OCI-LY3 (cell line): ENCODE results near the gene RPS6KA4.

Source experiments
- H2AFZ ChIP-seq: fragments of 200-600, 300-600 bp; shearing (Covaris generic); 2 replicates; pipeline ENCODE4 v1.6.0; 2014; ENCODE audit warnings: antibody characterized with exemption, low read depth, low read length
- H3K27ac ChIP-seq: fragments of 200-600, 300-600 bp; sonication (generic); 2 replicates; pipeline ENCODE4 v1.5.1; 2014; ENCODE audit warnings: mild to moderate bottlenecking, low read length, moderate library complexity, mixed read lengths
- H3K27me3 ChIP-seq: fragments of 200-600, 300-600 bp; sonication (generic); 2 replicates; pipeline ENCODE4 v1.6.1; 2014; ENCODE audit warnings: low read depth, low read length, mixed read lengths
- H3K36me3 ChIP-seq: fragments of 200-600, 300-600 bp; sonication (generic); replicated peaks from 2 replicates; pipeline ENCODE3; 2014; ENCODE audit warnings: low read depth, low read length, mixed read lengths
- H3K4me1 ChIP-seq: fragments of 300-600, 200-600 bp; sonication (generic); 2 replicates; pipeline ENCODE4 v1.6.1; 2014; ENCODE audit warnings: low read length, mixed read lengths
- H3K4me2 ChIP-seq: fragments of 200-600, 300-600 bp; sonication (generic); 2 replicates; pipeline ENCODE4 v1.6.1; 2014; ENCODE audit warnings: low read length, mixed read lengths
- H3K4me3 ChIP-seq: fragments of 300-600, 200-600 bp; sonication (generic); 2 replicates; pipeline ENCODE4 v1.5.1; 2014; ENCODE audit warnings: antibody characterized with exemption, mild to moderate bottlenecking, low read length, moderate library complexity
- H3K79me2 ChIP-seq: fragments of 300-600, 200-600 bp; shearing (Covaris generic); 2 replicates; pipeline ENCODE4 v1.6.1; 2014; ENCODE audit warnings: mild to moderate bottlenecking, low read length, mixed read lengths
- H3K9ac ChIP-seq: fragments of 300-600, 200-600 bp; shearing (Covaris generic); 2 replicates; pipeline ENCODE4 v1.6.0; 2014; ENCODE audit warnings: mild to moderate bottlenecking, low read length, moderate library complexity
- H3K9me3 ChIP-seq: fragments of 200-600, 300-600 bp; shearing (Covaris generic); 2 replicates; pipeline ENCODE4 v1.6.1; 2014; ENCODE audit warnings: low read length, mixed read lengths; ENCODE audit not compliant: insufficient read depth
- H4K20me1 ChIP-seq: fragments of 200-600, 300-600 bp; sonication (generic); 2 replicates; pipeline ENCODE4 v1.6.1; 2016; ENCODE audit warnings: low read length, mixed read lengths; ENCODE audit not compliant: insufficient read depth
- CTCF ChIP-seq: fragments of 200-600, 300-600 bp; sonication (generic); IDR thresholded peaks from 2 replicates; pipeline ENCODE4 v1.5.1; 2014; ENCODE audit warnings: antibody characterized with exemption, low read length, low read depth
- EZH2phosphoT487 ChIP-seq: fragments of 200-600 bp; shearing (Covaris generic); IDR thresholded peaks from 2 replicates; pipeline ENCODE4 v1.6.1; 2018; ENCODE audit warnings: antibody characterized with exemption, mixed run types, low read depth

The RPS6KA4 gene

GRCh38 chr11:64400667-64401066, 41.7 kb downstream of the RPS6KA4 start:
- Histone ChIP-seq H3K4me3 (no peak overlapping the region), H3K4me2 (no peak overlapping the region), H3K79me2 (no peaks in the 10 kb centered on the region)

GRCh38 chr11:64401775-64402174, 42.8 kb downstream of the RPS6KA4 start:
- no peaks in the 10 kb centered on the region for H3K9me3 ChIP-seq
- H4K20me1 ChIP-seq, result no peaks in the 10 kb centered on the region
- peaks cover 24% of the 10 kb centered on the region; the same call in 1 of the 2 replicates for H3K27me3 ChIP-seq
- H3K4me1 ChIP-seq, result no peaks in the 10 kb centered on the region
- H3K27ac ChIP-seq, result no peak overlapping the region
- no peak overlapping the region for H3K4me2 ChIP-seq
- TF ChIP-seq CTCF (no peak), EZH2phosphoT487 (no peak)
- H3K4me3 ChIP-seq, result no peak overlapping the region
- no peak overlapping the region for H3K9ac ChIP-seq
- H3K79me2 ChIP-seq, result no peaks in the 10 kb centered on the region
- no peak overlapping the region for H2AFZ ChIP-seq
- no peaks in the 10 kb centered on the region for H3K36me3 ChIP-seq

More at GRCh38 chr11:64400667-64401066, 41.7 kb downstream of the RPS6KA4 start:
- H3K27me3 ChIP-seq, result peaks cover 24% of the 10 kb centered on the region; the same call in 1 of the 2 replicates
- H3K9me3 ChIP-seq, result no peaks in the 10 kb centered on the region
- H3K27ac ChIP-seq, result no peak overlapping the region
- no peak overlapping the region for H3K9ac ChIP-seq
- no peaks in the 10 kb centered on the region for H4K20me1 ChIP-seq
- no peaks in the 10 kb centered on the region for H3K36me3 ChIP-seq
- TF ChIP-seq CTCF, result no peak
- H3K4me1 ChIP-seq, result no peaks in the 10 kb centered on the region
- H2AFZ ChIP-seq, result no peak overlapping the region

- no peaks in the 10 kb centered on the region for H4K20me1 ChIP-seq
- H3K79me2 ChIP-seq, result no peaks in the 10 kb centered on the region
- peaks cover 24% of the 10 kb centered on the region; the same call in 1 of the 2 replicates for H3K27me3 ChIP-seq
- H3K9ac ChIP-seq, result no peak overlapping the region
- H3K4me1 ChIP-seq, result no peaks in the 10 kb centered on the region
- H3K27ac ChIP-seq, result no peak overlapping the region
- no peak overlapping the region for H2AFZ ChIP-seq
- TF ChIP-seq CTCF (no peak), EZH2phosphoT487 (no peak)
- no peak overlapping the region for H3K4me2 ChIP-seq
- no peaks in the 10 kb centered on the region for H3K36me3 ChIP-seq
- no peak overlapping the region for H3K4me3 ChIP-seq
- no peaks in the 10 kb centered on the region for H3K9me3 ChIP-seq
Observed at GRCh38 chr11:64403106-64403505, 44.1 kb downstream of the RPS6KA4 start.

- Histone ChIP-seq H3K27me3 (peaks cover 20% of the 10 kb centered on the region; the same call in 1 of the 2 replicates), H3K4me1 (no peaks in the 10 kb centered on the region), H3K9me3 (no peaks in the 10 kb centered on the region), H4K20me1 (no peaks in the 10 kb centered on the region), H3K36me3 (no peaks in the 10 kb centered on the region), H3K4me3 (no peak overlapping the region), H3K4me2 (no peak overlapping the region), H3K27ac (no peak overlapping the region), H3K9ac (no peak overlapping the region), H2AFZ (no peak overlapping the region), H3K79me2 (no peaks in the 10 kb centered on the region)
- no peak for TF ChIP-seq CTCF
- no peak for TF ChIP-seq EZH2phosphoT487
Observed at GRCh38 chr11:64406221-64406946, 47.4 kb downstream of the RPS6KA4 start.
